GM19395 (cell line): ENCODE measurements around the gene RPL11.
"Not testable (repeated sequence)": the region's sequence is repeated elsewhere in the genome, so short reads cannot be mapped to it uniquely, and the experiment has no call there.

Experiments
- ATAC-seq: cut with Tn5 transposase; IDR thresholded peaks from one replicate; pipeline ENCODE4 v1.9.1; 2021; ENCODE audit warnings: mild to moderate bottlenecking, moderate library complexity; ENCODE audit not compliant: unreplicated experiment

Gene RPL11

DNA sequence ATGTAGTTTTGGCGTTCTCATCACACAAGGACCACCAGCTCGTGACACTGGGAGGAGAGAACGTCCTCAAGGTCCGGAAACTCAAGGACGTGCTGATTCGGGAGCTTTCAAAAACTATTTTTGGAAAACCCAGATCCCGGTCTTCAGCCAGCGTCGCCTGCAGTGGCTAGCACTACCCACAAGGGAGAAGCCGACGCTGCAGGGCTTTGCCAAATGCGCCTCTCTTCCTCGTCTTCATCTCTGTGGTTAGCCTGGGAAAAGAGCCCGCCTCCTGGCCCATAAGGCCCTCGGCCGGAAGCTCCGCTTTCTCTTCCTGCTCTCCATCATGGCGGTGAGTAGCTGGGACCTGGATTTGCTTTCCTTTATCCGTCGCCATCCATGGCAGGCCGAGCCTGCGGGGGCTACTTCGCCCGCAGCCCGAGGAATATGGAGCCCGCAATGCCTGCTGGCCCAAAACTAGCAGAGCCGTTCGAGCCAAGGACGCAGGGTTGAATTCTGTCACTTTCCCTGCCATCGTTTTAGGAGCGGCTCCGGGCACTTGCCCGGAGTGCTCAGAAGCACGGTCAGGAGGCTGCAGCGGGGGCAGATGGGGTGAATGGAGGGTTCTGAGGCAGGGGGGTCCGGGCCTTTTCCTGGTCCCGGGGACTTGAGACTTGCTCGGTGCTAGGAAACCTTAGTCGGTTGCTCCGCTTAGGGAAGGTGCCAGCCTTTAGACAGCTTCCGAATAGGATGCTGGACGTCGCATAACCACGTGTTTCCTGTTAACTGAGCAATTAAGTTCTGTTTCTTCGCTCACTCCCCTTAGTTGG lies at the start of gene RPL11:
TSS of gene RPL11 (plus strand) at position 308 of the 809 bp plus-strand sequence. CDS start at position 326, 18 bp downstream.
- ATAC-seq: peak; percentile 92

DNA sequence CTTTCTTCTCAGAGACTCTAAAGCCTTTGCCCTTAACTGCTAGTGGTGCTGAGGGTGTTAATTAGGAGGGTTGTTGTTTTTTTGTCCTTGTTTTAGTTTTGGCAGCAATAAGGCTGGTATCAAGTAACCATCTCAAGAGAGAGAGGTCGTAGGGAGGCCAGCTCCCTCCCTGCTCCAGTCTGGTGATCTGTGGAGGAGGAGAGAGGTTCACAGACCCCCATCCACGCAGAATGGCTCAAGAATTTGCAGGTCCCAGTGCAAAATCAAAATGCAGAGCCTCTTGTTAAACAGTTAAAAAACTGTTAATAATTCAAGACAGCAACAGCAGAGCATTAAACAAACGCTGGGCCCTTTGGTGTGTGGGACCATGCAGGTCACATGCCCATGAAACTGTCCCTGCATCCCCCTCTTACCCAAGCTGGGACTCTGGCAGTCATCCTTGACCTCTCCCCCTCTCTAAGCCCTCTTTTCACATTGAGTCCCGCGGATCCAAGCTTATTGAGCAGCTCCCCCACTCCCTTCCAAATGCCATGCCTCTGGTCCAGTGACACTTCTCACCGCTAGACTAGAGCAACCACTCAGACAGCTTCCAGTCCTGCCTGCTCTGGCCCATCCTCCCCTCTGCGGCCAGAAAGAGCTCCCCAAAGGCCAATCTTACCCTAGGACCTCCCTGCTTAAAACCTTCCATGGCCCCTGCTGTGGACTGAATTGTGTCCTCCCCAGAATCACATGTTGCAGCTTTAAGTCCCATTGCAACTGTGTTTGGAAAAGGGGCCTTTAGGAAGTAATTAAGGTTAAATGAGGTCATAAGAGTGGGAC lies 47.7 kb upstream of the RPL11 start:
- ATAC-seq: no peak

DNA sequence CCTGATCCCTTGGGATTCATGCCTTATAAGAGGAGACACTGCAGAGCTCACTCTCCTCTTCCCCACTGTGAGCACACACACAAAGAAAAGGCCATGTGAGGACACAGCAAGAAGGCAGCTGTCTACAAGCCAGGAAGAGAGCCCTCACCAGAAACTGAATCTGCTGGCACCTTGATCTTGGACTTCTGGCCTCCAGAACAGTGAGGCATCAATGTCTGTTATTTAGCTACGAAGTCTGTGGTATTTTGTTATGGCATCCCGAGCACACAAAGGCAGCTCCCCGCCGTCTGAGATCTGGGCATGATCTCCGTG lies 47.1 kb upstream of the RPL11 start:
- ATAC-seq: no peak

DNA sequence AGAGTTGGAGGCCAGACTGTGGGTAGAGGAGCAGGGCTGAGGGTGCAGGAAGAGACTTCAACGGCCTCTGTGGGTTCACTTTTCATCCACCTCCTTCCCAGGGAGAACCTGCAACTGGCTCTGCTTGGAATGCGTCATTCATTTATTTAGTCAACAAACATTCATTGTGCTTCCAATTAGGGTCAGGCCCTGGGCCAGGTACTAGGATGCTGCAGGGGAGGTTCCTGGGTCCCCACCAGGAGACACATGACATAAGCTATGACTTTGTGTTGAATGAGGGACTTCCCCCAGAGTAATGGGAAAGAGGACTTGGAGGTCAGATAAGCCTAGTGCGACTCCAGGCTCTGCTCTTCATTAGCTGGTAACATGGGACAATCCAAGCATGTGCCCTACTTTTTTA lies 46.3 kb upstream of the RPL11 start:
- no peak for ATAC-seq

DNA sequence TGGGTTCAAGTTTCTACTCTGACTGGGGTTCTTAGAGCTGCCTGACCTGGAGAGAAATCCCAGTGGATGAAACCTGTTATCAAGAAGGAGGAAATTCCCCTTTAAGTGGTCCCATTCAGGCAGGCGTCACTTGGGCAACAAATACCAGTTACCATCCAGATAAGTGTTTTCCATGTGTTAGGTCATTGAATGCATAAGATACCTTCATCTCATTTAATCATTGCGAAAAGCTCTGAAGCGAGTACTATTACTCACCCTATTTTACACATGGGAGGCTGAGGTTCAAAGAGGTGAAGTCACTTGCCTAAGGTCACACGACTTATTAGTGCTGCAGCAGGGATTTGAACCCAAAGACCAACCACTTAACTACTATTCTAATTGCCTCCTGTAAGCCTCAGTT lies 45.5 kb upstream of the RPL11 start:
- no peak for ATAC-seq

DNA sequence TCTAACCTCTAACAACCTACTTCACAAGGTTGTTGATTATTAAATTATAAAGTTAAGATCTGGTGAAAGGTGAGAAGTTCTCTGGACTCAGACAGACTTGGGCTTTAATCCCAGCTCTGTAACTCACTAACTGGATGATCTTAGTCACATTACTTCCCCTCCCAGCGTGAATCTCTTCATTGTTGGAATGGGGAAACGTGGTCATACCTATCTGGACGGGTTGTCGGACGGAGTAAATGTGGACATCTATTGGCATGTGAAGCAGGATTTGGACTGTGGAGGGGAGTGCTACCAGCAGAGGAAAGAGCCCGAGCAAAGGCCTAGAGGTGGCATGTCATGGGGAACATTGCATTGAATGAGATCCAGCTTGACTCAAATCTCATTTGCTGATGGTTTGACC lies 45.1 kb upstream of the RPL11 start:
- ATAC-seq: no peak

DNA sequence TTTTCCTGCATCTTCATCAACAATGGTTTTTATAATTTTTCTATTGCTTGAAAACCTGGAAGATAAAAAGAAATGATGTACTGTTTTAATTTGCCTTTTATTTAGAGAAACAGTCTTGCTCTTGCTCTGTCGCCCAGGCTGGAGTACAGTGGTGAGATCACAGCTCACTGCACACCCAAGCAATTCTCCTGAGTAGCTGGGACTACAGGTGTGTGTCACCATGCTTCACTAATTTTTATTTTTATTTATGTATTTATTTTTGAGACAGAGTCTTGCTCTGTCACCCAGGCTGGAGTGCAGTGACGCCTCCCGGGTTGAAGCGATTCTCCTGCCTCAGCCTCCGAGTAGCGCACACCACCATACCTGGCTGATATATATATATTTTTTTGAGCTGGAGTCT lies 43.0 kb upstream of the RPL11 start:
- ATAC-seq: no peak

DNA sequence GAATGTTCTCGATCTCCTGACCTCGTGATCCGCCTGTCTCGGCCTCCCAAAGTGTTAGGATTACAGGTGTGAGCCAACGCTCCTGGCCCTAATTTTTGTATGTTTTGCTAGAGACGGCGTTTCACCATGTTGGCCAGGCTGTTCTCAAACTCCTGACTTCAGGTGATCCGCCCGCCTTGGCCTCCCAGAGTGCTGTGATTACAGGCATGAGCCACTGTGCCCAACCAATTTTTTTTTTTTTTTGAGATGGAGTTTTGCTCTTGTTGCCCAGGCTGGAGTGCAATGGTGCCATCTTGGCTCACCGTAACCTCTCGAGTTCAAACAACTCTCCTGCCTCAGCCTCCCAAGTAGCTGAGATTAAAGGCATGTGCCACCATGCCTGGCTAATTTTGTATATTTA lies 42.4 kb upstream of the RPL11 start:
- ATAC-seq: not testable (repeated sequence)

DNA sequence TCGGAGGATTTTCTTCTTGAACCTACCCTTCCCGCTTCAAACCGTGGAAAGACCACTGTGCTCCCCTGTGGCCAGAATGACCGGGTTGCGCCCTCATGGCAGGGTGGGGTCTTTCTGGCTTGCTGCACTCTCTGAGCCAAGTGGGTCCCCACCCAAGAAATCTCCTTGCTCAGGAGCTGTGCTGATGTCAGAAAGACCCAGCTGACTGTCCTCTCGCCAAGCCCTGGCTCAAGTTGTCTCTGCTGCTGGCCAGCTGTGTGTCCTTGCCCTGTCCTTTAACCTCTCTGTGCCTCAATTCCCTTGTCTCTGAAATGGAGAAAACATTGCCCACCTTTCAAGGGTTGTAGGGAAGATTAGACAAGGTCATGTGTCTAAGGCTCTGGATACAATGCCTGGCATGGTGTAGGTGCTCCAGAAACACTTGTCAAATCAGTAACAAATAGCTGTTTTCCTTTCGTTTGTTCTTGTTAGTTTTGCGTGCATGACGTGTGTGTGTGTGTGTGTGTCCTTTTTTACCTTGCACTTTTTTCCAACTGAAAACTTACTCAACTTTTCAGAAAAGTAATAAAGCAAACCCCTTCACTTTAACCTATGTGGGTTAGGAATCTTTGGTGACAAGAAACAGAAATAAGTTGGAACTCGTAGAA lies 41.1 kb upstream of the RPL11 start:
- no peak for ATAC-seq

DNA sequence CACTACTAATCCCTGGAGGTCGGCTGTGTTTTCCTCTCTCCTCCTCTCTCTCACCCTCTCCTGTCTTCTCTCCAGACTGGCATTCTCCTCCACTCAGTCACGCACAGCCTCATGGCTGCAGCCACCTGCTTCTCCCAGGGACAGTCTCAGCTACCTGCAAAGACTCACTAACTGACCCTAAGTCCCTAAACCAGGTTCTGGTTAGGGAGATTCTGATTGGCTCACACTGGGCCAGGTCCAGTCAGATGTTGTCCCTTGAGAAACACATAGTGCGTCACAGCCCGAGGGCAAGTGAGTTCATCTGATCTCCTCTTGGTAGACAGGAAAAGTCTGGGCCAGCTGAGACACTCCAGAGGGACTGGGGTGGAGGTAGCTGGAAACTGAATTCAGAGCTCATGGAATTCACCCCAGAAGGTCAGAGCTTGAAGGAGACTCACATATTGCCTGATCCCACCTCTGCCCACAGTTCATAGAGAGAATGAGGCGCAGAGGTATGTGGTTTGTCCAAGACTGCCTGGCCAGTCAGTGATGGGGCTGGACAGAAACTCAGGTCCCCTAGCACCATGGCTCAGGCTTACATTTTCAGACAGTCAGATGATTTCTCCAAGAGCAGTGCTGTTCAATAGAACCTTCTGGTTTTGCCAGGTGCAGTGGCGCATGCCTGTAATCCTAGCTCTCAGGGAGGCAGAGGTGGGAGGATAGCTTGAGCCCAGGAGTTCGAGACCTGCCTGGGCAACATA lies 40.4 kb upstream of the RPL11 start:
- no peak for ATAC-seq

DNA sequence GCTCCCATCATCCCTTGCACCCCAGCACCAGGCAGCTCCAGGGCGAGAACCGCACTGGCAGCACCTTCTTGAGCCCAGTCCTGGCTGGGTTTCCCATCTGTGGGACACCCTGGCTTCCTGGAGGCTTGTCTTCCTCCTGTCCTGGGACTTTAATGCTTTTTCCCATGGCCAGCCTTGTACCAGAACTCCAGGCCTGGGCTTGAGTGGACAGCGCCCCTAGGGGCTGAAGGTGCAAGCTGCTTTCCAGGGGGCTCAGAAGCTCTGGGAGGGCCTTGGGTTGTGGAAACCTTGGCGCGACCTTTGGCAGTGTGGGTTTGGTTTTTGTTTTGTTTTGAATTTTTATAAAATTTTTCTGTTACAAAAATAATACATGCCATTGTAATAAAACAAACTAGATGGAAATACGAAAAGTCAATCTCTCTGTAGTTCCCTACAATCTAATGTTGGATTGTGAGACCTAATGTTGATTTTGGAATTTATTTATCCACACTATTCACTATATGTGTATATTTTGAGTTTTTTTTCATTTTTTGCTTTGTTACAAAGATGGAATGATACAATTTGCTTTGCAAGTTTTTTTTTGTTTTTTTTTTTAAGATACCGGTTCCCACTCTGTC lies 33.8 kb upstream of the RPL11 start:
- no peak for ATAC-seq

DNA sequence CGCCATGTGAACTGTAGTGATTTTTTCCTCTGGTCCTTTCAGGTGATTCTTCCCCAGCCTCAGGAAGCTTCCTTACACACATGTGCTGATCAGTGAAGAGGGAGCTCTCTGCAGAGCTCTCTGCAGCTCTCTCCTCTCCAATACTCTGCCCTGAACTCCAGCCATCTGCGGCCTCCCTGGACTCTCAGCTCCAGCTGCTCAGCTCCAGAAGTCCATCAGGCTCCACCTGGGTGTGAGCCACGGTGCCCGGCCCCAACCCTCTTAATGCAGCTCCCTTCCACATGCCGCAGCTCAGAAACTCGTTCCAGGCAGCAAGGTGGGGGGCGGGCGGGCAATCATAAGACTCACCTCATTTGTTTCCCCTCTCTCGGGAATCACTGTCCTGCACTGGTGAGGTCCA lies 30.9 kb upstream of the RPL11 start:
- no peak for ATAC-seq

DNA sequence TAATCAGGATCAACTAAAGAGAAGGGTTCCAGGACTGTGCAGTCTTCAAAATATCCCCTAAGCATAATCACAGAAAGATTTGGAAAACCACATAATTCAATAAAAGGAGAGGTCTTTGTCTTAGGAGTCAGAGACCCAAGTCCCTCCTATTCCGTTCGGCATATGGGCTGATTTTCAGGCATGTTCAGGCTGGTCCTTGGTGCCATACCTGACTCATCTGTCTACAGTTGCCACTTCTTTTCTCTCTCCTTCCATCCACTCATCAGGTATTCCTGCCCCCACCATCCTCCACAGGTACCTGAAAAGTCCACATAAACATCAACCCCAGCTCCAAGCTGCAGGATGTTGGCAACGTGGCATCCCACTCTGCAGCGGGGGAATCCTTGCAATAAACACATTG lies 29.7 kb upstream of the RPL11 start:
- ATAC-seq: no peak

DNA sequence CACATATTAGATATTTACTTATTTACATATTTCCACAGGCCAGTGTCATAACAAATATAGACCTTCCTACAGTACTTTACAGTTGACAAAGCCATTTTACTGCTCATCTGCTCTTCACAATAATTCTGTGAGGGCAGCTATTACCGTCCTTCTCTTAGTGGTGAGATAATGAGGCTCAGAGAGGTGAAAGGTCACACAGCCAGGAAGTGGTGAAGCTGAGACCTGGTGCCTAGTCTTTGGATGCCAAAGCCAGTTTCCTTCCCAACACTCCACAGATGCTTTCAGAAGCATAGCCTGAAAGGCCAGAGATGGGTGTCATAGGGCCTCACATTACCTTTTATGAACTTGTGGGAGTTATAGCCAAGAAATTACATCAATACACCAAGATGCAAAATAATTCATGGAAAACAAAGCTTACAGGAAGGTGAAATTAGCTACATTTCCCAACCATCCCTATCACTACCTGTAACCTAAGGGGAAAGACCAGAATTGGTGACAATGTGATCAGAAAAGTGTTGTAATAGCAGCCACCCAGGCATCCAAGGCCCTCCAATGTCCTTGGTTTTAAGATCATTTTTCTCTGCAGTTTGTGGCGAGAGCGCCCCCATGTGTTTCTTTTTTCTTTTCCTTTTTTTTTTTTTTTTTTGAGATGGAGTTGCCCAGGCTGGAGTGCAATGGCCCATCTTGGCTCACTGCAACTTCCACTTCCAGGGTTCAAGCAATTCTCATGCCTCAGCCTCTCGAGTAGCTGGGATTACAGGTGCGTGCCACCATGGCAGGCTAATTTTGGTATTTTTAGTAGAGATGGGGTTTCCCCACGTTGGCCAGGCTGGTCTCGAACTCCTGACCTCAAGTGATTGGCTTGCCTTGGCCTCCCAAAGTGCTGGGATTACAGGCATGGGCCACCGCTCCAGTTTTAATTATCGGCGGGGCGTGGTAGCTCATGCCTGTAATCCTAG lies 26.5 kb upstream of the RPL11 start:
- no peak for ATAC-seq

DNA sequence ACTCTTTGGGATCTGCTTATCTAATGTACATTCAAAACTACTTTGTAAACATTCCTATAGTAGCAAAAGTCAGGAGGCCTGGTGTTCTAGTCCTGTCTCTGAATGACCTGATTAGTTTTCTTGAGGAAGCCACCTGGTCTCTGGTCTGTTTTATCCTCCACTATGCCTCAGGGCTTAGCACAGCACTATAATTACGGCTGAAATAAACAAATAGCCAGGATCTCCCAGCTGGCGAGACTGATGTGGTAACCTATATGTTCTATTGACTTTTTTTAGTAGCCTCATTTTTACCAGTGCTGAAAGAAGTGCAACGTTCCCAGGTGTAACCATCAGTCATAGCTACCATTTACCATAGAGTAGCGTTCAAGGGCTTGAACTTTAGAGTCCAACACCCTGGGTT lies 24.2 kb upstream of the RPL11 start:
- no peak for ATAC-seq

DNA sequence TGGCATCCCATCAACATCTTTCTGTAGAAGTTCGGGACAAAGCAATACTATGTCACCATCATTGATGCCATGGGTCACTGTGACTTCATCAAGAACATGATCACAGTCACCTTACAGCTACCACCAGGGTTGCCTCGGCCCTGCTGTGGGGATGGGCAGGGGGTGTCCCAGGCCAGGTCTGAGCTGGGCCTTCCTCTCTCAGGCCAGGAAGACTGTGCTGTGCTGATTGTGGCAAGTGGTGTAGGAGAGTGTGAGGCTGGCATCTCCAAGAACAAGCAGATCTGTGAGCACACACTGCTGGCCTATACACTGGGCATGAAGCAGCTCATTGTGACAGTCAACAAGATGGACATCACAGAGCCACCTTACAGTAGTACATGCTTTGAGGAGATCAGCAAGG lies 20.9 kb upstream of the RPL11 start:
- no peak for ATAC-seq

DNA sequence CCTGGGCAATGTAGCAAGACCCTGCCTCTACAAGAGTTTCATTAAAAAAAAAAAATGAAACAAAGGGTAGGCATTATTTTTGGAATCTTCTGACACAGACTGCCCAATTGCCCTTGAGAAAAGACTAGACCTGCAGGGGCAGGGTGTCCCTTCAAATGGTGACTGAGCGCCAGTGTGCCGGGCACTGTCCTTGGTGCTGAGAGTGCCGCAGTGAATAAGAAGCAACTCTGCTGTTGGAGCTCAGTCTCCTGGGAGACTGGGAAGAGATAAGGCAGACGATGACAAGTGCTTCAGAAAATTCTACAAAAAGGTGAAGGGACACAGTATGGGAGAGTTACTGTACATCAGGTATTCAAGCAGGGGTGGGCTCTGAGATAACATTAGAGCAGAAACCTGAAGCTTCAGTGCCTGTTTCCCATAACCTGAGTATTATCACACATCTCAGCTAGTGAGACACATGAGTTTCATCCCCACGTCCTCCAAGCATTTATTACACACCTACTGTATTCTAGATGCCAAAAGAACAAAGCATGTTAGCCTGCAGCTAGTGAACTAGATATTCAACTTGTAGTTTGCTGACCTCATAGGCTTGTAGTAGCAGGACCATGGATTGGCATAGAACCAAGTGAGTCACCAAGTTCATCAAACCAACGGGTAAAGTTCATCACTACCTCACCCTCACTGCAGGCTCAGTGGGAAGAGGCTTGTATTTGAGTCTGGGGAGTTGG lies 18.4 kb upstream of the RPL11 start:
- no peak for ATAC-seq

DNA sequence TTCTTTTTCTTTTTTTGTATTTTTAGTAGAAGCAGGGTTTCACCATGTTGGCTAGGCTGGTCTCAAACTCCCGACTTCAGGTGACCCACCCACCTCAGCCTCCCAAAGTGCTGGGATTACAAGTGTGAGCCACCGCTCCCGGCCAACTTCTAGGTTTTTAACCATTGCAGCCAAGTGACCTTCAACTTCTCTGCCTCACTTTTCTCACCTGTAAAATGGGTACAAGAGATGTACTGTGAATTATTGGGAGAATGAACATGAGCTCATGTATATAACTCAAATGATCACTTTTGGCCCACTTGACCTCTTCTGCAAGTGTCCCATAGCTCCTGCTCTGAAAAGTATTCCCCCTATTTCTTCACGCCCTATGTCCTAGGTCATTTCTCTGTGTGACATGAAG lies 11.8 kb upstream of the RPL11 start:
- no peak for ATAC-seq

DNA sequence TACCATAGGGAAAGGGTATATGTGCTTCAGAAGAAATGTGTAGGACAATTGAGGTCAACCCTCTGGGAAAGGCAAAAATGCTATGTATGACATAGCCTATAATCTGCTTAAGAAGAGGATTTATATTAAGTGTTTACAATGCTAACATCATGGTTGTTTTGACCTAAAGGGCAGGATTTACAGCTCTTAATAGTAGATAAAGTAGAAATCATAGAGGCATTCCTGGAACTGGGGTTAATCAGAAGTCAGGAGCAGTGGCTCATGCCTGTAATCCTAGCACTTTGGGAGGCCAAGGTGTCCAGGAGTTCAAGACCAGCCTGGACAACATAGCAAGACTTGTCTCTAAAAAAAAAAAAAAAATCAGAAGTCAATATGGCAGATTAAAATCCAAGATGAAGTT lies 8.7 kb upstream of the RPL11 start:
- no peak for ATAC-seq
